SK-N-SH treated with all-trans-retinoic acid at 6 μM for 48 hours (cell line): ENCODE results near the gene CDC5L.

Experiments
- ATAC-seq: fragments of 200-7000 bp; cut with Tn5 transposase; 3 replicates; pipeline ENCODE4 v1.9.1; 2020; ENCODE audit warnings: mild to moderate bottlenecking, moderate library complexity
- ARNTL ChIP-seq: fragments of 450-650 bp; formaldehyde crosslinking; IDR thresholded peaks from 2 replicates; pipeline ENCODE4 v1.5.0; 2020; ENCODE audit warnings: low read depth, mild to moderate bottlenecking, moderate library complexity, borderline replicate concordance
- BACH2 ChIP-seq: fragments of 250-450 bp; sonication (Bioruptor Pico); IDR thresholded peaks from 2 replicates; pipeline ENCODE4 v1.9.0; 2021; ENCODE audit warnings: mild to moderate bottlenecking, borderline replicate concordance
- CREB5 ChIP-seq: fragments of 250-450 bp; sonication (Bioruptor Pico); IDR thresholded peaks from 2 replicates; pipeline ENCODE4 v1.5.1; 2020; ENCODE audit warnings: low read depth, mild to moderate bottlenecking, moderate library complexity
- CSDC2 ChIP-seq: fragments of 250-450 bp; sonication (Bioruptor Pico); IDR thresholded peaks from 2 replicates; pipeline ENCODE4 v1.5.0; 2020; ENCODE audit warnings: mild to moderate bottlenecking, moderate library complexity
- CSRNP3 ChIP-seq: fragments of 250-450 bp; sonication (Bioruptor Pico); IDR thresholded peaks from 2 replicates; pipeline ENCODE4 v1.5.1; 2021; ENCODE audit warnings: mild to moderate bottlenecking, moderate library complexity
- GLIS3 ChIP-seq: fragments of 250-450 bp; sonication (Bioruptor Pico); IDR thresholded peaks from 2 replicates; pipeline ENCODE4 v1.5.0; 2020; ENCODE audit warnings: mild to moderate bottlenecking, moderate library complexity
- ISL1 ChIP-seq: fragments of 250-450 bp; sonication (Bioruptor Pico); IDR thresholded peaks from 2 replicates; pipeline ENCODE4 v2.1.2; 2022; ENCODE audit warnings: mild to moderate bottlenecking, moderate library complexity
- OSR1 ChIP-seq: fragments of 250-450 bp; sonication (Bioruptor Pico); IDR thresholded peaks from 2 replicates; pipeline ENCODE4 v1.8.0; 2022; ENCODE audit warnings: moderate library complexity, mild to moderate bottlenecking, inconsistent platforms
- PATZ1 ChIP-seq: fragments of 250-450 bp; sonication (Bioruptor Pico); IDR thresholded peaks from 2 replicates; pipeline ENCODE4 v1.8.0; 2020; ENCODE audit warnings: mild to moderate bottlenecking, moderate library complexity, borderline replicate concordance
- POU6F1 ChIP-seq: fragments of 250-450 bp; sonication (Bioruptor Pico); IDR thresholded peaks from 2 replicates; pipeline ENCODE4 v1.8.0; 2021; ENCODE audit warnings: low read depth, mild to moderate bottlenecking, moderate library complexity, borderline replicate concordance
- PPARA ChIP-seq: fragments of 250-450 bp; sonication (Bioruptor Pico); IDR thresholded peaks from 2 replicates; pipeline ENCODE4 v1.5.0; 2020; ENCODE audit warnings: mild to moderate bottlenecking, borderline replicate concordance
- RARB ChIP-seq: fragments of 250-450 bp; sonication (Bioruptor Pico); IDR thresholded peaks from 2 replicates; pipeline ENCODE4 v1.8.0; 2021; ENCODE audit warnings: mild to moderate bottlenecking, moderate library complexity
- SNAI2 ChIP-seq: fragments of 250-450 bp; sonication (Bioruptor Pico); IDR thresholded peaks from 2 replicates; pipeline ENCODE4 v1.5.0; 2020; ENCODE audit warnings: mild to moderate bottlenecking, moderate library complexity
- TCF4 ChIP-seq: fragments of 250-450 bp; sonication (Bioruptor Pico); IDR thresholded peaks from 2 replicates; pipeline ENCODE4 v1.8.0; 2021; ENCODE audit warnings: mild to moderate bottlenecking, moderate library complexity, borderline replicate concordance
- TOX ChIP-seq: fragments of 250-450 bp; sonication (Bioruptor Pico); IDR thresholded peaks from 2 replicates; pipeline ENCODE4 v1.8.0; 2021; ENCODE audit warnings: mild to moderate bottlenecking, moderate library complexity, borderline replicate concordance
- TSHZ2 ChIP-seq: fragments of 250-450 bp; sonication (Bioruptor Pico); IDR thresholded peaks from 2 replicates; pipeline ENCODE4 v1.5.0; 2020; ENCODE audit warnings: mild to moderate bottlenecking, moderate library complexity
- ZC3H10 ChIP-seq: fragments of 250-450 bp; sonication (Bioruptor Pico); IDR thresholded peaks from 2 replicates; pipeline ENCODE4 v1.5.1; 2021; ENCODE audit warnings: mild to moderate bottlenecking, moderate library complexity
- ZFP3 ChIP-seq: fragments of 250-450 bp; sonication (Bioruptor Pico); IDR thresholded peaks from 2 replicates; pipeline ENCODE4 v1.5.0; 2020; ENCODE audit warnings: mild to moderate bottlenecking, moderate library complexity
- ZFP30 ChIP-seq: fragments of 450-650 bp; formaldehyde crosslinking; IDR thresholded peaks from 2 replicates; pipeline ENCODE4 v1.5.0; 2022; ENCODE audit warnings: mild to moderate bottlenecking, moderate library complexity
- ZNF70 ChIP-seq: fragments of 450-650 bp; formaldehyde crosslinking; IDR thresholded peaks from 2 replicates; pipeline ENCODE4 v1.5.0; 2020; ENCODE audit warnings: mild to moderate bottlenecking, moderate library complexity
- ZNF8 ChIP-seq: fragments of 450-650 bp; formaldehyde crosslinking; IDR thresholded peaks from 2 replicates; pipeline ENCODE4 v1.5.0; 2020; ENCODE audit warnings: mild to moderate bottlenecking, moderate library complexity

CDC5L gene

GRCh38 chr6:44478158-44478557 is 90.7 kb downstream of the CDC5L start:
- TF ChIP-seq ZFP3 (no peak), CSDC2 (no peak), POU6F1 (CRISPR knock-in tag) (no peak), GLIS3 (no peak), ZNF70 (CRISPR knock-in tag) (no peak), BACH2 (CRISPR knock-in tag) (no peak), SNAI2 (CRISPR knock-in tag) (no peak), ARNTL (CRISPR knock-in tag) (no peak), CSRNP3 (CRISPR knock-in tag) (no peak), CREB5 (CRISPR knock-in tag) (no peak), PPARA (no peak), ZNF8 (CRISPR knock-in tag) (no peak), ISL1 (CRISPR knock-in tag) (no peak), TOX (CRISPR knock-in tag) (no peak), RARB (CRISPR knock-in tag) (no peak), ZC3H10 (CRISPR knock-in tag) (no peak), PATZ1 (CRISPR knock-in tag) (no peak), OSR1 (CRISPR knock-in tag) (no peak)
- ATAC-seq: no peak

GRCh38 chr6:44478591-44479254 is 91.2 kb downstream of the CDC5L start:
- ATAC-seq: no peak
- TF ChIP-seq GLIS3 (no peak), ZNF70 (CRISPR knock-in tag) (no peak), ZC3H10 (CRISPR knock-in tag) (no peak), BACH2 (CRISPR knock-in tag) (no peak), PPARA (no peak), TSHZ2 (CRISPR knock-in tag) (no peak), CSDC2 (no peak), OSR1 (CRISPR knock-in tag) (no peak), ARNTL (CRISPR knock-in tag) (no peak), ZFP30 (CRISPR knock-in tag) (no peak), POU6F1 (CRISPR knock-in tag) (no peak), CSRNP3 (CRISPR knock-in tag) (no peak), PATZ1 (CRISPR knock-in tag) (no peak), ZFP3 (no peak), ZNF8 (CRISPR knock-in tag) (no peak), CREB5 (CRISPR knock-in tag) (no peak), TCF4 (CRISPR knock-in tag) (no peak), ISL1 (CRISPR knock-in tag) (no peak), TOX (CRISPR knock-in tag) (no peak)
